ENCODE results near the gene SPNS3.

Gene SPNS3

GRCh38 chr17:4506892-4507291 is 73.2 kb downstream of the SPNS3 start:
- no peaks in the 10 kb centered on the region; the same call in 1 of the 2 replicates for H3K27me3 ChIP-seq (replicated peaks; ENCODE audit: insufficient read depth, low read length)
- DNase-seq: no peak
- H3K36me3 ChIP-seq (replicated peaks; ENCODE audit: insufficient read depth, low read length): no peaks in the 10 kb centered on the region
- H3F3A ChIP-seq (ENCODE audit: insufficient read depth, low read length): peaks cover 7% of the 10 kb centered on the region; the same call in 1 of the 2 replicates
- H3K4me1 ChIP-seq (ENCODE audit: low read length): peaks cover 24% of the 10 kb centered on the region
- H3K9ac ChIP-seq (ENCODE audit: low read length): no peak overlapping the region
- no peaks in the 10 kb centered on the region for H3K9me3 ChIP-seq (replicated peaks; ENCODE audit: insufficient read depth, low read length)
- no peak overlapping the region for H3K4me2 ChIP-seq (ENCODE audit: low read depth, low read length)
- H2AFZ ChIP-seq (ENCODE audit: low read length): no peak overlapping the region
- H4K20me1 ChIP-seq (ENCODE audit: insufficient read depth, low read length): no peaks in the 10 kb centered on the region
- TF ChIP-seq EZH2 (optimal IDR thresholded peaks at IDR 0.05; ENCODE audit: low read depth, low read length): no peak
- TF ChIP-seq, protein P1, sequence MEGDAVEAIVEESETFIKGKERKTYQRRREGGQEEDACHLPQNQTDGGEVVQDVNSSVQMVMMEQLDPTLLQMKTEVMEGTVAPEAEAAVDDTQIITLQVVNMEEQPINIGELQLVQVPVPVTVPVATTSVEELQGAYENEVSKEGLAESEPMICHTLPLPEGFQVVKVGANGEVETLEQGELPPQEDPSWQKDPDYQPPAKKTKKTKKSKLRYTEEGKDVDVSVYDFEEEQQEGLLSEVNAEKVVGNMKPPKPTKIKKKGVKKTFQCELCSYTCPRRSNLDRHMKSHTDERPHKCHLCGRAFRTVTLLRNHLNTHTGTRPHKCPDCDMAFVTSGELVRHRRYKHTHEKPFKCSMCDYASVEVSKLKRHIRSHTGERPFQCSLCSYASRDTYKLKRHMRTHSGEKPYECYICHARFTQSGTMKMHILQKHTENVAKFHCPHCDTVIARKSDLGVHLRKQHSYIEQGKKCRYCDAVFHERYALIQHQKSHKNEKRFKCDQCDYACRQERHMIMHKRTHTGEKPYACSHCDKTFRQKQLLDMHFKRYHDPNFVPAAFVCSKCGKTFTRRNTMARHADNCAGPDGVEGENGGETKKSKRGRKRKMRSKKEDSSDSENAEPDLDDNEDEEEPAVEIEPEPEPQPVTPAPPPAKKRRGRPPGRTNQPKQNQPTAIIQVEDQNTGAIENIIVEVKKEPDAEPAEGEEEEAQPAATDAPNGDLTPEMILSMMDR (IDR thresholded peaks at IDR 0.05; ENCODE audit: low read length): no peak
- no peak for TF ChIP-seq EZH2phosphoT487 (IDR thresholded peaks at IDR 0.05; ENCODE audit: low read length)
- H3K4me3 ChIP-seq (ENCODE audit: low read length): no peak overlapping the region
- H3K9me2 ChIP-seq (replicated peaks; ENCODE audit: insufficient read depth, low read length): no peaks in the 10 kb centered on the region
- H3K27ac ChIP-seq (ENCODE audit: low read length): no peak overlapping the region
- H3K79me2 ChIP-seq (ENCODE audit: low read length): 0 out of 2 replicates have a peak, but pooled peaks cover 5% of the 10 kb centered on the region

- Histone ChIP-seq H3K36me3 (replicated peaks; ENCODE audit: insufficient read depth, low read length) (no peaks in the 10 kb centered on the region), H3K9ac (ENCODE audit: low read length) (no peak overlapping the region), H3K27me3 (replicated peaks; ENCODE audit: insufficient read depth, low read length) (no peaks in the 10 kb centered on the region), H3K79me2 (ENCODE audit: low read length) (0 out of 2 replicates have a peak, but pooled peaks cover 5% of the 10 kb centered on the region), H3K9me3 (replicated peaks; ENCODE audit: insufficient read depth, low read length) (no peaks in the 10 kb centered on the region), H4K20me1 (ENCODE audit: insufficient read depth, low read length) (no peaks in the 10 kb centered on the region), H3K27ac (ENCODE audit: low read length) (no peak overlapping the region), H3K4me1 (ENCODE audit: low read length) (peaks cover 24% of the 10 kb centered on the region), H2AFZ (ENCODE audit: low read length) (no peak overlapping the region), H3K9me2 (replicated peaks; ENCODE audit: insufficient read depth, low read length) (no peaks in the 10 kb centered on the region), H3K4me3 (ENCODE audit: low read length) (no peak overlapping the region), H3K4me2 (ENCODE audit: low read depth, low read length) (no peak overlapping the region), H3F3A (ENCODE audit: insufficient read depth, low read length) (peaks cover 7% of the 10 kb centered on the region; the same call in 1 of the 2 replicates)
- TF ChIP-seq, protein P1 (IDR thresholded peaks at IDR 0.05; ENCODE audit: low read length): no peak
- TF ChIP-seq EZH2 (optimal IDR thresholded peaks at IDR 0.05; ENCODE audit: low read depth, low read length) (no peak), EZH2phosphoT487 (IDR thresholded peaks at IDR 0.05; ENCODE audit: low read length) (no peak)
- no peak for DNase-seq
Observed at GRCh38 chr17:4507361-4508111, 73.8 kb downstream of the SPNS3 start.

GRCh38 chr17:4508207-4508606 is 74.5 kb downstream of the SPNS3 start:
- DNase-seq: no peak
- Histone ChIP-seq H3K9ac (ENCODE audit: low read length) (no peak overlapping the region), H3K36me3 (replicated peaks; ENCODE audit: insufficient read depth, low read length) (no peaks in the 10 kb centered on the region), H3F3A (ENCODE audit: insufficient read depth, low read length) (peaks cover 7% of the 10 kb centered on the region; the same call in 1 of the 2 replicates), H2AFZ (ENCODE audit: low read length) (no peak overlapping the region), H3K27me3 (replicated peaks; ENCODE audit: insufficient read depth, low read length) (no peaks in the 10 kb centered on the region), H3K27ac (ENCODE audit: low read length) (no peak overlapping the region), H3K79me2 (ENCODE audit: low read length) (0 out of 2 replicates have a peak, but pooled peaks cover 5% of the 10 kb centered on the region), H3K4me1 (ENCODE audit: low read length) (peaks cover 23% of the 10 kb centered on the region), H3K9me3 (replicated peaks; ENCODE audit: insufficient read depth, low read length) (no peaks in the 10 kb centered on the region), H3K4me3 (ENCODE audit: low read length) (no peak overlapping the region), H3K4me2 (ENCODE audit: low read depth, low read length) (no peak overlapping the region), H4K20me1 (ENCODE audit: insufficient read depth, low read length) (no peaks in the 10 kb centered on the region), H3K9me2 (replicated peaks; ENCODE audit: insufficient read depth, low read length) (no peaks in the 10 kb centered on the region)
- TF ChIP-seq, protein P1 (IDR thresholded peaks at IDR 0.05; ENCODE audit: low read length): no peak
- TF ChIP-seq EZH2phosphoT487 (IDR thresholded peaks at IDR 0.05; ENCODE audit: low read length) (no peak), EZH2 (optimal IDR thresholded peaks at IDR 0.05; ENCODE audit: low read depth, low read length) (no peak)

All from MM.1S (cell line).